HL-60 (cell line): ENCODE measurements around the gene NUTF2.

Source experiments
- CTCF ChIP-seq: IDR thresholded peaks from one replicate; pipeline ENCODE4 v1.5.1; 2011; ENCODE audit warnings: low read length, control low read depth, inconsistent platforms; ENCODE audit not compliant: insufficient read depth
- POLR2AphosphoS5 ChIP-seq: IDR thresholded peaks from 2 replicates; pipeline ENCODE4 v1.6.1; 2012; ENCODE audit warnings: low read depth
- REST ChIP-seq: IDR thresholded peaks from 2 replicates; pipeline ENCODE4 v1.6.1; 2012; ENCODE audit warnings: low read depth; ENCODE audit not compliant: insufficient replicate concordance

DNA sequence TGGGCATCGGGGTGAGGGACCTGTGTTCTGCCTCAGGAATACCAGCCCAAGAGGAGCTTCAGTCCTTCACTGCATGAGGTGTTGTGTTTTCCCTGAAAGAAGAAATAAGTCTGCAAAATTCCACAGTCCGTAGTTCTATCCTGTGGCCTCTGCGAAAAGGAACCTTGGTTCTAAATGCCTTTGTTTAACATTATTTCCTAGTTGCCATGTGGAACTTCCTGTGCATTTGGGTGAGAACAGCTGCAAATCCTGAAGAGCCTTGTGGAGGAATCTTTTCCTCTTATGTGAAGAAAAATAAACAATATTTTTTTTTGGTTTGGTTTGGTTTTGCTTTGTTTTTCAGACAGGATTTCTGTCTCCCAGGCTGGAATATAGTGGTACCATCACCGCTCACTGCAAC, 56.1 kb downstream of the NUTF2 start:
- TF ChIP-seq CTCF, result no peak
- no peak for TF ChIP-seq POLR2AphosphoS5
- TF ChIP-seq REST, result no peak
